ENCODE data around the gene TLE5.

- no peak for TF ChIP-seq CTCF (conservative IDR thresholded peaks at IDR 0.05; ENCODE audit: low read depth in 2 of 2)
- no peak for TF ChIP-seq EZH2phosphoT487 (IDR thresholded peaks at IDR 0.05; ENCODE audit: unreplicated experiment)
- no peak for TF ChIP-seq STAT1 (IDR thresholded peaks at IDR 0.05; ENCODE audit: unreplicated experiment)
- TF ChIP-seq POLR2AphosphoS5 (IDR thresholded peaks at IDR 0.05; ENCODE audit: low read depth): no peak
- TF ChIP-seq REST (IDR thresholded peaks at IDR 0.05; ENCODE audit: unreplicated experiment): no peak
- TF ChIP-seq EZH2 (IDR thresholded peaks at IDR 0.05; ENCODE audit: low read depth, unreplicated experiment): no peak
- no peak for TF ChIP-seq CREB1 (CRISPR knock-in tag; IDR thresholded peaks at IDR 0.05; ENCODE audit: low read depth)
- no peak for TF ChIP-seq ETS1 (IDR thresholded peaks at IDR 0.05)
Measured at GRCh38 chr19:3109491-3109890, 47.2 kb upstream of the TLE5 start.

All from GM23338 (cell line).